ENCODE data around the gene EIF2B1.

DNA sequence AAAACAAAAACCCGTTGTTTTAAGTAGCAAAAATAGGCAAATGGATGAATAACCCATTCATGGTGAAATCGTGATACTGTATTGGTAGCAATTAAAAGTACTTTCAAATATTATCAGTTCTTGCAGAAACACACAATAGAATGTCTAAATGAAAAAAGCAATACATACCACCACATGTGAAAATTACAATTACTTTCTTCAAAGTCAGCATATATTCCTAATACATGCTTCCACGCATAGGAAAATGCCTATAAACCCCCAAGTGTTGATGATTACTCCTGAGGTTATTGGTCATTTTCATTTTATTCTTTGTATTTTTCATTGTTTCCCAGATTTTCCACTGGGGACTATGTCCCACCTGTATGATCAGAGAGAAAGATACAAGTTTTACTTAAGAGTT is 16.3 kb downstream of the EIF2B1 start:
- TF ChIP-seq ZFX (IDR thresholded peaks at IDR 0.05) (no peak), ZNF274 (IDR thresholded peaks at IDR 0.05; ENCODE audit: low read depth, low read length) (no peak), POLR2A (IDR thresholded peaks at IDR 0.05; ENCODE audit: borderline replicate concordance, extremely low read depth, insufficient read depth, insufficient read length) (no peak), EZH2 (IDR thresholded peaks at IDR 0.05) (no peak), ELF1 (IDR thresholded peaks at IDR 0.05; ENCODE audit: borderline replicate concordance, low read depth) (no peak), FOSL1 (IDR thresholded peaks at IDR 0.05; ENCODE audit: low read depth) (no peak), POLR2AphosphoS5 (IDR thresholded peaks at IDR 0.05; ENCODE audit: low read depth, low read length) (no peak), SRF (IDR thresholded peaks at IDR 0.05; ENCODE audit: low read depth) (no peak)
- TF ChIP-seq, protein P1, sequence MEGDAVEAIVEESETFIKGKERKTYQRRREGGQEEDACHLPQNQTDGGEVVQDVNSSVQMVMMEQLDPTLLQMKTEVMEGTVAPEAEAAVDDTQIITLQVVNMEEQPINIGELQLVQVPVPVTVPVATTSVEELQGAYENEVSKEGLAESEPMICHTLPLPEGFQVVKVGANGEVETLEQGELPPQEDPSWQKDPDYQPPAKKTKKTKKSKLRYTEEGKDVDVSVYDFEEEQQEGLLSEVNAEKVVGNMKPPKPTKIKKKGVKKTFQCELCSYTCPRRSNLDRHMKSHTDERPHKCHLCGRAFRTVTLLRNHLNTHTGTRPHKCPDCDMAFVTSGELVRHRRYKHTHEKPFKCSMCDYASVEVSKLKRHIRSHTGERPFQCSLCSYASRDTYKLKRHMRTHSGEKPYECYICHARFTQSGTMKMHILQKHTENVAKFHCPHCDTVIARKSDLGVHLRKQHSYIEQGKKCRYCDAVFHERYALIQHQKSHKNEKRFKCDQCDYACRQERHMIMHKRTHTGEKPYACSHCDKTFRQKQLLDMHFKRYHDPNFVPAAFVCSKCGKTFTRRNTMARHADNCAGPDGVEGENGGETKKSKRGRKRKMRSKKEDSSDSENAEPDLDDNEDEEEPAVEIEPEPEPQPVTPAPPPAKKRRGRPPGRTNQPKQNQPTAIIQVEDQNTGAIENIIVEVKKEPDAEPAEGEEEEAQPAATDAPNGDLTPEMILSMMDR (IDR thresholded peaks at IDR 0.05 in 2 of 3, conservative IDR thresholded peaks at IDR 0.05 in 1 of 3; ENCODE audit: borderline replicate concordance in 1 of 3, insufficient read depth in 1 of 3, low read depth in 2 of 3, low read length in 2 of 3): no peak
- TF ChIP-seq, protein P2, sequence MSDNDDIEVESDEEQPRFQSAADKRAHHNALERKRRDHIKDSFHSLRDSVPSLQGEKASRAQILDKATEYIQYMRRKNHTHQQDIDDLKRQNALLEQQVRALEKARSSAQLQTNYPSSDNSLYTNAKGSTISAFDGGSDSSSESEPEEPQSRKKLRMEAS (IDR thresholded peaks at IDR 0.05): no peak
- TF ChIP-seq, protein P3, sequence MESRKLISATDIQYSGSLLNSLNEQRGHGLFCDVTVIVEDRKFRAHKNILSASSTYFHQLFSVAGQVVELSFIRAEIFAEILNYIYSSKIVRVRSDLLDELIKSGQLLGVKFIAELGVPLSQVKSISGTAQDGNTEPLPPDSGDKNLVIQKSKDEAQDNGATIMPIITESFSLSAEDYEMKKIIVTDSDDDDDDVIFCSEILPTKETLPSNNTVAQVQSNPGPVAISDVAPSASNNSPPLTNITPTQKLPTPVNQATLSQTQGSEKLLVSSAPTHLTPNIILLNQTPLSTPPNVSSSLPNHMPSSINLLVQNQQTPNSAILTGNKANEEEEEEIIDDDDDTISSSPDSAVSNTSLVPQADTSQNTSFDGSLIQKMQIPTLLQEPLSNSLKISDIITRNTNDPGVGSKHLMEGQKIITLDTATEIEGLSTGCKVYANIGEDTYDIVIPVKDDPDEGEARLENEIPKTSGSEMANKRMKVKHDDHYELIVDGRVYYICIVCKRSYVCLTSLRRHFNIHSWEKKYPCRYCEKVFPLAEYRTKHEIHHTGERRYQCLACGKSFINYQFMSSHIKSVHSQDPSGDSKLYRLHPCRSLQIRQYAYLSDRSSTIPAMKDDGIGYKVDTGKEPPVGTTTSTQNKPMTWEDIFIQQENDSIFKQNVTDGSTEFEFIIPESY (IDR thresholded peaks at IDR 0.05; ENCODE audit: extremely low read depth, insufficient replicate concordance, low read length): no peak

Data from HCT116 (cell line).